Measurements from ENCODE around the gene ATP6V0B. TPM values are rescaled to one million over a fixed set of nuclear protein-coding genes. Genes with fewer than 3 reads are reported as not detected.

Gene ATP6V0B
- total and polyA plus RNA-seq, 2 of the 13 experiments (the other 11 are each of a cell fraction or from before 2014, with no cell fraction given) = 157 to 161 TPM

DNA sequence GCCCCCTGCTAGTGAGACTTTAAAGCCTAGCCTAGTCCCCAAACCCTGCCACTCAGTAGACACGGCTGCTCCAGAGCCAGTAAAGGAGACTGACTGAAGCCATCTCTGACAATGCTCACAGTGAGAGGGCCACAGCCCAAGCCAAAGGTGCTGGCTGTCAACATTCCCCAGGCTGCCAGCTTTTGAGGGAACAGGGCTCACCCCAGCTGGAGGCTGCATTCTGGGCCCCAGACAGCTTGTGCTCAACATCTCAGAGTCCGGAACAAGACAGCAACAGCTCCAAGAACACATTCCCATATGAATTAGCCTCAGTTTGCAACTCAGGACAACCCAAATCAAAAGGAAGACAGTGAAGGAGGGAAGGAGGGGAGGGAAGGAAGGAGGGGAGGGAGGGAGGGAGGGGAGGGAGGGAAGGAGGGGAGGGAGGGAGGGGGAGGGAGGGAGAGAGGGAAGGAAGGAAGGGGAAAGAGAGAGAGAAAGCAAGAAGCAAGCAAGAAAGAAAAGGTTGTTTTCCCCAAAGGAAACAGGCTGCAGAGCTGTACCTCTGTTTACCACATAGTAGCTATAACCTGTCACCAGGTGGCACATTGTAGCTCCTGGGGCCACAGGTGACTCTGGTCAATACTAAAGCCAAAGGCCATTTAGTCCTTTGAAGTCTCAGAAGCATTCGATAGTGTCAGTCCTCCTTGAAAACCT, 35.7 kb upstream of the ATP6V0B start:
- intact Hi-C loops (cut with micrococcal nuclease; ENCODE audit: unreplicated experiment) (loop anchor here (10.0 kb wide), 1 partner anchor 96 kb away; the partner anchor contains the start of gene SLC6A9), in situ Hi-C loops (cut with HindIII; ENCODE audit: extremely low pct_ligation_motif_present, low pct_unique_long_range_greater_than_20kb) (no loop called here)
- Histone ChIP-seq H3K27ac (ENCODE audit: extremely low read length, insufficient read depth, low read length) (no peak overlapping the region), H4K20me1 (ENCODE audit: insufficient read depth, low read length) (no peaks in the 10 kb centered on the region), H3K36me3 (replicated peaks in 1 of 2; ENCODE audit: control insufficient read depth in 1 of 2, insufficient read depth in 2 of 2, low read length in 2 of 2) (no peaks in the 10 kb centered on the region), H3K4me2 (ENCODE audit: low read depth, low read length) (no peak overlapping the region), H3K27me3 (ENCODE audit: control insufficient read depth in 1 of 2, insufficient read depth in 2 of 2, low read length in 2 of 2) (no peaks in the 10 kb centered on the region), H3K9ac (ENCODE audit: insufficient read depth, low read depth, low read length) (no peak overlapping the region), H3K79me2 (ENCODE audit: insufficient read depth, low read length) (no peaks in the 10 kb centered on the region), H3K4me1 (ENCODE audit: insufficient read depth, low read length) (peaks cover 29% of the 10 kb centered on the region), H2AFZ (ENCODE audit: low read length) (no peak overlapping the region), H3K9me3 (ENCODE audit: low read length) (no peaks in the 10 kb centered on the region), H3K4me3 (replicated peaks in 1 of 3; ENCODE audit: insufficient read depth in 1 of 3, low read depth in 2 of 3, low read length in 3 of 3) (no peak overlapping the region)
- FAIRE-seq (no peak), DNase-seq (ENCODE audit: low spot score) (no peak), ATAC-seq (no peak)
- WGBS (ENCODE audit: low lambda C conversion rate) = 75% methylated on average over 3 of the region's 3 CpGs
- TF ChIP-seq PCBP1 (IDR thresholded peaks at IDR 0.05; ENCODE audit: borderline replicate concordance, low read depth, low read length) = 0 out of 2 replicates have a peak, but pooled peaks have one; percentile 61
- no peak for TF ChIP-seq ZNF33A (CRISPR knock-in tag; IDR thresholded peaks at IDR 0.05; ENCODE audit: borderline replicate concordance)
- TF ChIP-seq ETV5 (CRISPR knock-in tag; IDR thresholded peaks at IDR 0.05; ENCODE audit: borderline replicate concordance) = no peak
- no peak for TF ChIP-seq NFRKB (IDR thresholded peaks at IDR 0.05)
- TF ChIP-seq CTCF (CRISPR knock-in tag; IDR thresholded peaks at IDR 0.05) = 0 out of 2 replicates have a peak, but pooled peaks have one; percentile 8
- TF ChIP-seq ZMYM3 (CRISPR knock-in tag; IDR thresholded peaks at IDR 0.05) = no peak
- TF ChIP-seq TRAFD1 (CRISPR knock-in tag; IDR thresholded peaks at IDR 0.05; ENCODE audit: borderline replicate concordance) = no peak
- TF ChIP-seq HNRNPK (IDR thresholded peaks at IDR 0.05; ENCODE audit: low read depth, low read length, poor library complexity, severe bottlenecking) = peak; percentile 88
- TF ChIP-seq, protein P1, sequence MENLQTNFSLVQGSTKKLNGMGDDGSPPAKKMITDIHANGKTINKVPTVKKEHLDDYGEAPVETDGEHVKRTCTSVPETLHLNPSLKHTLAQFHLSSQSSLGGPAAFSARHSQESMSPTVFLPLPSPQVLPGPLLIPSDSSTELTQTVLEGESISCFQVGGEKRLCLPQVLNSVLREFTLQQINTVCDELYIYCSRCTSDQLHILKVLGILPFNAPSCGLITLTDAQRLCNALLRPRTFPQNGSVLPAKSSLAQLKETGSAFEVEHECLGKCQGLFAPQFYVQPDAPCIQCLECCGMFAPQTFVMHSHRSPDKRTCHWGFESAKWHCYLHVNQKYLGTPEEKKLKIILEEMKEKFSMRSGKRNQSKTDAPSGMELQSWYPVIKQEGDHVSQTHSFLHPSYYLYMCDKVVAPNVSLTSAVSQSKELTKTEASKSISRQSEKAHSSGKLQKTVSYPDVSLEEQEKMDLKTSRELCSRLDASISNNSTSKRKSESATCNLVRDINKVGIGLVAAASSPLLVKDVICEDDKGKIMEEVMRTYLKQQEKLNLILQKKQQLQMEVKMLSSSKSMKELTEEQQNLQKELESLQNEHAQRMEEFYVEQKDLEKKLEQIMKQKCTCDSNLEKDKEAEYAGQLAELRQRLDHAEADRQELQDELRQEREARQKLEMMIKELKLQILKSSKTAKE (CRISPR knock-in tag; IDR thresholded peaks at IDR 0.05; ENCODE audit: borderline replicate concordance) = no peak
- no peak for TF ChIP-seq REXO4 (CRISPR knock-in tag; IDR thresholded peaks at IDR 0.05; ENCODE audit: borderline replicate concordance)
- no TSS peak for BruUV-seq (replicated peaks)
- CTCF ChIA-PET (ENCODE audit: low intra/inter-chr PET ratio, low total read pairs) = no interaction called here
- POLR2A ChIA-PET = interaction anchor here (0.9 kb wide), 1 partner anchor 9 kb away, joined by 3 read pairs; no protein-coding TSS in a partner anchor

Measured in HepG2 (cell line).